Vagina (tissue), 2 donors: ENCODE results near the gene TXNRD2.

ENCODE experiments used
- CTCF ChIP-seq, 3 experiments: fragments of 450-650 bp in 2 of 3; fragments of 200-600 bp in 1 of 3; sonication (generic) in 1 of 3; IDR thresholded peaks; one replicate each; pipeline ENCODE4 v1.5.1; 2017 to 2019; ENCODE audit warnings: antibody characterized with exemption in 3 of 3, mild to moderate bottlenecking in 2 of 3, moderate library complexity in 2 of 3
- POLR2AphosphoS5 ChIP-seq, 2 donors: sonication (generic); formaldehyde crosslinking; IDR thresholded peaks; one replicate each; pipeline ENCODE4 v1.9.0; 2017; ENCODE audit warnings: antibody characterized with exemption in 2 of 2, mild to moderate bottlenecking in 2 of 2, low read depth in 1 of 2; ENCODE audit not compliant: insufficient read depth in 1 of 2

GRCh38 chr22:19867617-19868016 lies 74.0 kb downstream of the TXNRD2 start:
- TF ChIP-seq POLR2AphosphoS5 (IDR thresholded peaks at IDR 0.05; ENCODE audit: insufficient read depth in 1 of 2, low read depth in 1 of 2) (no peak), CTCF (IDR thresholded peaks at IDR 0.05) (no peak)
